HG02642 (cell line): Measurements from ENCODE around the gene AFF2.

ENCODE experiments used
- ATAC-seq: cut with Tn5 transposase; IDR thresholded peaks from one replicate; pipeline ENCODE4 v1.9.1; 2021; ENCODE audit warnings: mild to moderate bottlenecking; ENCODE audit not compliant: unreplicated experiment, poor library complexity

The AFF2 gene

DNA sequence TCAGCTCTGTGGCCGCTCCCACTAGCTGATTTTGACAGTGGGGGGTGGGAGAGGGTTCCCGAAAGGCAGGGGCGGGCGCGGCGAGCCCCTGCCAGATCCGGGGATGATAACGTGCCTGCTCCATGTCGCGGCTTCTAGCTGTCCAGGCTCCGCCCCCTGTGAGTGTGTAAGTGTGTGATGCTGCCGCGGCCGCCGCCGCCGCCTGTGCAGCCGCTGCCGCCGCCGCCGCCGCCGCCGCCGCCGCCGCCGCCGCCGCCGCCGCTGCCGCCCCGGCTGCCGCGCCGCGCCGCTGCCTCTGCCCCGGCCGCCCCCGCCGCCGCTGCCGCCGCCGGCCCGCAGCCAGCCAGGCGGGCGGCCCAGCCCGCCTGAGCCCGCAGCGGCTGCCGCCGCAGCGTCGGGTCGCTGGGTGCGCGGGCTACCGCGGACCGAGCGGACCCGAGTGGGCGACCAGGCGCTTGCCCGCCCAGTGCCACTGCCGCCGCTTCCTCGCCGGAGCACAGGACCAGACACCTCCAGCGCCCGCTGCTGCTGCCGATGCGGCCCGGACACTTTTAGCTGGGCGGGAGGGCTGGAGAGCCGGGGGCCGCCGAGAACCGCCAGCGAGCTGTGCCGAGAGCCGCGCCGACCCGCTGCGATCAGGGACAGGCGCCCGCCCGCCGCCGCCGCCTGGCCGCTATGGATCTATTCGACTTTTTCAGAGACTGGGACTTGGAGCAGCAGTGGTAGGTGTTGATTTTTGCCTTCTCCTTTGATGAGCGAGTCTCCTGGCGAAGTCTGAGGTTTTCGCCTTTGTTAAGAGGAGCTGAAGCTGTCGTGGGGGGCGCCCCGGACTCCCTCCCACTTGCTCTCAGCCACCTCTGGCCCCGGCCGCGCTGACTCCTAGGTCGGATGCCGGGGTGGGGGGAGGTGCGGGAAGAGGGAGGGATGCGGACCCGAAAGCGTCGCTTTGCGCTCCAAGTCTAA is at the start of gene AFF2:
AFF2 (plus strand) TSS at position 195 of the 963 bp plus-strand sequence; CDS start at position 676, 481 bp downstream.
- peak; percentile 68 for ATAC-seq

DNA sequence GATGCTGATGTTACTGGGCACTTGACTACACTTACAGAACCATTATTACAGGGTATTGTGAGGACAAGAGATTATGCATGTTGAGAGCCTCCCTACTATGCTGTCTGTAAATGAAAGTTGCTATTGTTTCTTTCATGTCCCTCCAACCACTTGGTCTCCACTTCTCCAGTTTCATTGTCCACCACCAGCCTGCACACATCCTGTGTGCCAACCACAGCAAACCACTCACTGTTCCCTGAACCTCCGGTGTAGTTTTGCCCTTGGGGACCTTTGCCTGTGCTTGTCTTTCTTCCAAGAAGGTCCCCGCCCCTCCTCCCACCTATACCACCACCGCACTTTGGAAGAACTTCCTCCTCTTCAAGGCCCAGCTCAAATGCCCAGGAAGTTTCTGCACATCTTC is 43.1 kb upstream of the AFF2 start:
- ATAC-seq = peak; percentile 51

DNA sequence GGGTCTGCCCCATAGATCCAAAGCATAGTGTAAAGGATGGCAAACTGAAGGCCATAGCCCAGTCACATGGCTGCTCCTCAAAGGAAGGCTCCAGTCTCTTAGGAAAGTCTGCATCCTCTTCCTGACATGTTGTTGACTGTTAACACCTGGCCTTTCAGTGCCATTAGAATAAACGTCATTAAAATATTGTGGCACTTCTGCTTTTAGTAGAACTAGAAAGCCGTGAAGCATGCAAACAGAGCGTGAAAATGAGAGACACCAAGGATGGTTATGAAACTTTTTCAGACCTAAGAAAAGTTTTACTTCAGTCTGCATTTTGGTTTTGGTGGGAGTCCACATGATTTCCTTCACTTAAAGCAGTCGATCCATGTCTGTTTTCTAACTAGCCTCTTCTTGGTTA is 41.1 kb upstream of the AFF2 start:
- peak; percentile 93 for ATAC-seq

GRCh38 chrX:148466292-148466691 is 34.1 kb upstream of the AFF2 start:
- ATAC-seq = peak; percentile 84

GRCh38 chrX:148470324-148470723 is 30.1 kb upstream of the AFF2 start:
- ATAC-seq = no peak

DNA sequence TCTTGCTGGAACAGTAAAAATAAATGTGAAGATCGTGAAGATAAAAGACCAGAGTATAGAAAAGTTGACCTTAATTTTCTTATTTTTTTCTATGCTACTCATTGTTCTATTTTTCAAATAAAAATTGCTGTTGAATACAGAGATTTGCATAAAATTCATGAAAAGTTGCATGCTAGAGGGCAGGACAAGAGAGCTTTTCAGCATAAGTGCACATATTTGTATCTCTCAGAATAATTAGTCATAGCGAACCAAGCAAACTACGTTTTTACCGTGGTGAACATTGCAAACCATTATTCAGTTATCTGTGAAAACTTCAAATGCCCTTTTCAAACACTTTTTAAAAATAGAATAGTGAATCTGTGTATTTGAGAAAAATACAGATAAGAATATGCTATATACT is 26.4 kb upstream of the AFF2 start:
- no peak for ATAC-seq

DNA sequence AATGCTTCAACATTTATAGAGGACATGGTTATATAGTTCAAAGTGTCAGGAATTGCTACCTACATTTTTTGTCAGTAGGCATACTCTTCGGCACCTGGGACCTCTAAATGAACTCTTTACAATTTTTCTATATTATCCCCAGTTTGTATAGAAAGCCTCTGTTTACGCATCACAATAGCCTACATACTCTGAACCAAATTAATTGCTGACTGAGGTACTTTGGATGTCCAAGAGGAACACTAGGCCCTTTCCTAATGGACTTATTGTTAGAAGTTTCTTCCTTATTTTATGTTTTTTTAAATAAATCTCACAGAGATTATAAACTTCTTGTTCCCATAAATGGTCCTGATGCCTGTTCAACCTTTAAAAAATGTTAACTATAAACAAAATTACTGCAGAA is 8.4 kb upstream of the AFF2 start:
- no peak for ATAC-seq

GRCh38 chrX:148495176-148495575 is 5.2 kb upstream of the AFF2 start:
- no peak for ATAC-seq

GRCh38 chrX:148498067-148498466 is 2.4 kb upstream of the AFF2 start:
- ATAC-seq = no peak

GRCh38 chrX:148499638-148500422 is 587 bp upstream of the AFF2 start:
- no peak for ATAC-seq

- ATAC-seq = peak; percentile 27
Measured at GRCh38 chrX:148501386-148502066, 1.1 kb downstream of the AFF2 start.

- ATAC-seq = no peak
Measured at GRCh38 chrX:148504506-148504905, 4.1 kb downstream of the AFF2 start.

DNA sequence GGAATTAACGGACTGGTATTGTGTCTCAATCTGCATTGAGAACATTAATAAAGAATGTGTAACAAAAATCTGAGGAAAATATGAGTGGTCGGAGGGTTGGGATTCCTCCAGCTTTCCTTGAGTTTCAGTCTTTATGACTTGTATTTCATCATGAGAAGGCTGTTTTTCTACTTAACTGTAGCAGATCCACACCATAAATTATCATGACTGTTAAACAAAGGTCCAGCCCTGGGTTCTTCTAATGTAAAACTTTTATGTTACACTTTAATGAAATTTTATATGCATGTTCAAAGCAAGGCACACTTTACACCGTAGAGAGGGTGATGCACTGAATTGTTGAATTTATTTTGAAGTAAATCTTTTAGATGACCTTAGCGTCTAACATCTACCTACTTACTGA is 7.0 kb downstream of the AFF2 start:
- ATAC-seq = no peak

- no peak for ATAC-seq
Measured at GRCh38 chrX:148512453-148512852, 12.0 kb downstream of the AFF2 start.

DNA sequence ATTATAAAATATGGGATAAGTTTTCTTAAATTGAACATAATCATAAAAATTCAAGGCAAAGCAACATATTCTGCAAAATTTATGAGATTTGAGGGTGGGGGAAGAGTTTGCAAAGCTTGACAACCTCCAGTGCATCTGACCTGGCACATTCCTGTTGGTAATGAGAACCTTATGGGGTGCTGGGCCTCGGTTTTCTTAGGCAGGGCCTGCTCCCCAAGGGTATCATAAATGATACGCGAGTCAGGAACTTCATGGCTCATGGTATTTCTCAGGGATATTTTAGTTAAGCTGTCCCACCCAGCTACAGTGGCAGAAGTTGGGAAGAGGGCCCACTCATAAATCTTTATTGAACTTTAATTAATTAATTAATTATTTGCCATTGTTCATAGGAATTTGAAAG is 13.2 kb downstream of the AFF2 start:
- ATAC-seq = no peak

DNA sequence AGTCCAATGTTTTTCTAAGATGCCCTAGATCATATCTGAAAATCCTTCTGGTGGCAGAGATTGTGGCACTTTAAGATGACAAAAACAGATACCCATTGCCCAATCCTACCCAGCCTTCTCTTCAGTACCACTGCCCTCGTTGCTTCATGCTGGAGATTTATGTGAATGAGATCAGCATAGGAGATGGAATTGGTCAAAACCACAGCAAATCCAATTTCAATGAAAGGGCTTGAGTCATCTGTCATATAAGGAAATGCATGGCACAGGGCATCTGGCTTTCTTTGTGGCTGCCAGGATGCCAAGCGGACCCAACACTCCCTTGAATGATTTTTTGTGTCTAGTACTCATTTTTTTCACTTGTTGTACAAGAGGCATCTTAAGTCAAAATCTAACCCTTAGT is 16.8 kb downstream of the AFF2 start:
- ATAC-seq = no peak

DNA sequence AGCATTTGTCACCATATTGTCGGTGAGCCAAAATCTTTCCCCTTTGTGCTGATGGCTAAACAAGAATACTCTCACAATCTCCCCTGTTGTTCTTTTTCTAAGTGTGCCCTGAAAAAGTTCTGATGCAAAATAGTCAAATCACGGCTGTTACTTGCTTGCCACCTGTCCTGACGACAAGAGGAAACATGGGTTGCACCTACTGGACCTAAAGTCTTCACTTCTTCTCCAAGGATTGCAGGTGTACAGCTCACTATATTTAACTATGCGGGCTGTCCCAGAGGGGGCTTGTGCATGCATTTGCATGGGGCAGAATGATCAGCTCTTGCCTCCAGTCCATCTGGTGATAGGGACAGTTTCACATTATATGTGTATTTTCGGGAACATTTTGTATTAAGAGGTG is 21.6 kb downstream of the AFF2 start:
- no peak for ATAC-seq

DNA sequence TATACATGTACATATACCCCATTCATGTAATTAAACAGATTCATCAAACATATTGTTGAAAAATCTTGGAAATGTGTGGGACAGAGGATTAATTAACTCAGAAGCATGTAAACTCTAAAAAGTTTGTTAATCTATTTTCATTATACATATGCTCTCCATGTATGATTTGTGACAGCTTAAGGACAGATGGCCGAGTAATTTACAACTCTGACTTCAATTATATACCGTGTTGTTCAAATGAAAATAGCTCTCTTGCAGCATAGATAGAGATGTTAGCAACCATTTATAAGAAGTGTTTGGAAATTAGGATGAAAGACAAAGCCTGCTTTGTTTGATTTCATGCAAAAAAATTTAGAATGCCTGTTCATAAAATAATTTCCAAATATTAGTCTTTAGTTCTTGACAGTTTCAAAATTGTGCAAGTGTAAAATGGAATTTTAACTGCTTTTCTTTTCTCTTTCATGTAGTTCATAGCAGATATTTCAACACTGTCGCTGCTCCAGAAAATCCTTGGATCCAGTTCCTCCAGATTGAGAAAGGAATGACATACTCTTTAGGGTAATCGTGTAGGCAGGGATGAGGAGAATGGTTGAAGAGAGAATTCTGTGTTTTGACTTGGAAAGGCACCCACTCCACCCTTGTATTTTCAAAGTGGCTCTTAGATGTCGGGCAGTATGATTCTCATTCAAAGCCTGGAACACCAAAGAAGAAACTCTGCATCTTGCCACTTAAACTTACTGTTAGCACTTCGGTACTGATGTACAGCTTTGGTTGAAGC is 23.1 kb downstream of the AFF2 start:
- no peak for ATAC-seq

GRCh38 chrX:148530464-148531077 is 30.2 kb downstream of the AFF2 start:
- ATAC-seq = no peak

- ATAC-seq = no peak
Measured at GRCh38 chrX:148534291-148534690, 33.9 kb downstream of the AFF2 start.
